ENCODE data around the gene COL9A3.

COL9A3 gene

DNA sequence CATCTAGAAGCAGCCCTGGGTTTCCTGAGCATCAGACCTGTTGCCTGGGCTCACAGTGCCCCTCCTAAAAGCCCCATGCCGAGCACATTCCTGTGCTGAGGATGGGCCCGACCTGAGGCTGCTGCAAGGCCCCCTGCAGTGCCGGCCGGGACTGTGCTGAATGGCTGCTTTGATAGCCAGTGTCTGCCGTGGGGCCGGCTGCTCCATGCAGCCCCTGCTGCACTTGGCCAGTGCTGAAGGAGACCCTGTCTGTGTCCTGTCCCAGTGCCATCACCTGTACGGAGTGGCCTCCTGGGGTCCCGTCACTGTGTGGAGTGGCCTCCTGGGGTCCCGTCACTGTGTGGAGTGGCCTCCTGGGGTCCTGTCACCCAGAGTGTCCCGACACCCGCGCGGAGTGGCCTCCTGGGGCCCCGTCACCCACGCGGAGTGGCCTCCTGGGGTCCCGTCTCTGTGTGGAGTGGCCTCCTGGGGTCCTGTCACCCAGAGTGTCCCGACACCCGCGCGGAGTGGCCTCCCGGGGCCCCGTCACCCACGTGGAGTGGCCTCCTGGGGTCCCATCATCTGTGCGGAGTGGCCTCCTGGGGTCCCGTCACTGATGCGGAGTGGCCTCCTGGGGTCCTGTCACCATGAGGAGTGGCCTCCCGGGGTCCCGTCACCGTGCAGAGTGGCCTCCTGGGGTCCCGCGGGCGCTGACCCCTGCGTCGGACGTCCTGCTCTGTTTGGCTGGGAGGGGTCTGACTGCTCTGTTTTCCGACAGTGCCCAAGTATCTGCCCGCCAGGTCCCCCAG, 7.0 kb downstream of the COL9A3 start:
- no peak for DNase-seq (ENCODE audit: low read depth)

DNA sequence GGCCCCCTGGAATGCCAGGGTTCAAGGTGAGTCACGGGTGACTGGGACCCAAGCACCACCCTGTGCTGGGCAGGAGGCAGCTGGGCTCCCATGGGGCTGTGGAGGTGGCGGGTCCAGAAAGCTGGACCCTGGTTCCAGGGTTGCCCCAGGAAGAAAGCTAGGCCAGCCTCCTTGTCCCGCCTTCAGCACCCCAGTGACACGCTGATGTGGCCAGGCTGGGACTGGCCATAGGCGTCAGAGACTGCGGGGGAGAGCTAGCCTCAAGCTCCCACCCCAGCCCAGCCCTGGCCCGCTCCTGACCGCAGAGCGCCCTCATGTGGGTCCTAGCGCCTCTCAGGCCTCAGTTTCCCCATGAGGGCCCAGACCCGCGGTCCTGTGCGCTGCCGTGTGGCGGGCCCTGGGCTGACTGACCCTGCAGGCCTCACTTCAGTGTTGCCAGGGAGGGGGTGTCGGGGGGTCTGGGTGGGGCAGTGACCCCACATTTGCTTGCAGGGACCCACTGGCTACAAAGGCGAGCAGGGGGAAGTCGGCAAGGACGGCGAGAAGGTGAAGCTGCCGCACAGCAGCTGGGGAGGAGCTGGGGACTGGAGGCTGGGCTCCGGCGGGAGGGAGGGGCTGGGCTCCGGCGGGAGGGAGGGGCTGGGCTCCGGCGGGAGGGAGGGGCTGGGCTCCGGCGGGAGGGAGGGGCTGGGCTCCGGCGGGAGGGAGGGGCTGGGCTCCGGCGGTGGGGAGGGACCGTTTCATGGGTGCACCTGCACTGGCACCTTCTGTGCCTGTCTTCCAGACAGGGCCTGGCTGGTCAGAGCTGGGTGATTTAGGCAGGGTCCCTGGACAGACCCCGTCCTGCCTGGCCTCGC, 7.9 kb downstream of the COL9A3 start:
- DNase-seq (ENCODE audit: low read depth) = peak; percentile 32

DNA sequence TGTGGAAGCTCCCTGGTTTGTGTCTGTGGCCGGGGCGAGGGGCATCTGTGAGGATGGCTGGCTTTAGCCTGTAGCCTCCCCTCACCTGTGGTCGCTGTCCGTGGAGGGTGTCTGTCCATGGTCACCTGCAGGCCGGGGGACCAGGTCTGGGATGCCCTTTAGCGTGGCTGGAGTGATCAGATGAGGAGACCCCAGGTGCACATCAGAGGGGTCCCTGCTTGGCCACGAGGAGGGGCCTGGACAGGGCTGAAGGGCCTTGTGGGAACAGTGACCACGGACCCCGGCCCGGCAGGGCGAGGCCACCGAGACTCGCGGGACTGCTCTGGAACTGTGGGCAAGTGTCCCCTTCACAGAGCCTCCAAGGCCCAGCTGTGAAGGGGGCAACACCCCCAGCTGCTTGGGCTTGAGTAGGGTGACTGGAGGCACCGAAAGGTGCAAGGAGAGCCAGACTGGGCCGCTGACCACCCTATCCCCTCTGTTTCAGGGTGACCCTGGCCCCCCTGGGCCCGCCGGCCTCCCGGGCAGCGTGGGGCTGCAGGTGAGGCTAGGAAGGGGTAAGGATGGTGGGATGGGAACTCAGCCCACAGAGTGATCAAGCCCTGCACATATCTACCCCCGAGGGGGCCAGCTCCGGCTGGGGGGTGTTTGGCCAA, 8.6 kb downstream of the COL9A3 start:
- no peak for DNase-seq (ENCODE audit: low read depth)

DNA sequence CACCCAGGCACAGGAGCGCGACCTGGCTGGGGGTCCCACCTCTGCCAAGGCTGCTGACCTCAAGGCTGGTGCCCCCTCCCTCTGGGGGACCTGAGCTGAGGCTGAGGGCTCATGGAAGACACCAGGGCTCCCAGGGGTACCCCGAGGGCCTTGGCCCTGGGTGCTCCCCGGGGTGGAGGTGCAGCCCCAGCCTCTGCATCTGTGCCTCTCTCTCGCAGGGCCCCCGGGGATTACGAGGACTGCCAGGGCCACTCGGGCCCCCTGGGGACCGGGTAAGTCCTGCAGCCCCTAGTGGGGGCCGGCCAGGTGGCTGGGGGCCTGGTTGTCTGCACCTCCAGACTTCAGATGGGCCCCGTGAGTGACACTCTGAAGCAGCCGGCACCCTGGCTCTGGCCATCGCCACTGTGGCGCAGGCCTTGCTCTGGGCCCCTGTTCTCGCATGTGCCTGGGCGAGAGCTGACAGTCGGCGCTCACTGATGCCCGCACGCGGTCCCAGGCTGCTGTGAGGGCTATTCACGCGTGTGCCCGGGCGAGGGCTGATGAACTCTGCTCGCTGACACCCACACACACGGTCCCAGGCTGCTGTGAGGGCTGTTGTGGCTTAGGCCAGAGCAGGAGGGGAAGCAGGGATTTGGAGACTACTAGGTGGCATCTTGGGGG, 9.3 kb downstream of the COL9A3 start:
- no peak for DNase-seq (ENCODE audit: low read depth)

DNA sequence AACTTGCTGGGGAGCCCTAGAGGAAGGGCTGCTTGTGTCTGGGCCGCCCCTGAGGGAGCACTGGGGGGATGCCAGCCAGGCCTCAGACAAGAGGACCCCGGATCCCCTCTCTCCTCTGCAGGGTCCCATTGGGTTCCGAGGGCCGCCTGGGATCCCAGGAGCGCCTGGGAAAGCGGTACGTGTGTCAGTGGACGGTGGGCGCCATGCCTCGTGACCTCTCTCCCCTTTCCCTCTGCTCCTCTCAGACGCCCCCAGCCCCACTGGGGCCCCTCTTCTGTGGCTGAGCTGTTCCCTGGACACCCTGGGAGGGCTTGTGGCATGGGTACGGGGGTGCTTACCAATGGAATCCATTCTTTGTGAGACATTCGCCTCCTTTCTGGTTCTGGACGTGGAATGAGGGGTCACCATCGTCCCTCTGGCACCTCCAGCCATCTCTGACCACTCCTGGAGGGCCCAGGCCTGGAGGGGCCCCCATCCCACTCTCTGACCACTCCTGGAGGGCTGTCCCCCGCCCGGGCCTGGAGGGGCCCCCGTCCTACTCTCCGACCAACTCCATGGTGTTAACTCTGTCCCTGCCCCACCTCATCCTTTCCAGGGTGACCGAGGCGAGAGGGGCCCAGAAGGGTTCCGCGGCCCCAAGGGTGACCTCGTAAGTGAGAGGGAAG, 9.9 kb downstream of the COL9A3 start:
- no peak for DNase-seq (ENCODE audit: low read depth)

DNA sequence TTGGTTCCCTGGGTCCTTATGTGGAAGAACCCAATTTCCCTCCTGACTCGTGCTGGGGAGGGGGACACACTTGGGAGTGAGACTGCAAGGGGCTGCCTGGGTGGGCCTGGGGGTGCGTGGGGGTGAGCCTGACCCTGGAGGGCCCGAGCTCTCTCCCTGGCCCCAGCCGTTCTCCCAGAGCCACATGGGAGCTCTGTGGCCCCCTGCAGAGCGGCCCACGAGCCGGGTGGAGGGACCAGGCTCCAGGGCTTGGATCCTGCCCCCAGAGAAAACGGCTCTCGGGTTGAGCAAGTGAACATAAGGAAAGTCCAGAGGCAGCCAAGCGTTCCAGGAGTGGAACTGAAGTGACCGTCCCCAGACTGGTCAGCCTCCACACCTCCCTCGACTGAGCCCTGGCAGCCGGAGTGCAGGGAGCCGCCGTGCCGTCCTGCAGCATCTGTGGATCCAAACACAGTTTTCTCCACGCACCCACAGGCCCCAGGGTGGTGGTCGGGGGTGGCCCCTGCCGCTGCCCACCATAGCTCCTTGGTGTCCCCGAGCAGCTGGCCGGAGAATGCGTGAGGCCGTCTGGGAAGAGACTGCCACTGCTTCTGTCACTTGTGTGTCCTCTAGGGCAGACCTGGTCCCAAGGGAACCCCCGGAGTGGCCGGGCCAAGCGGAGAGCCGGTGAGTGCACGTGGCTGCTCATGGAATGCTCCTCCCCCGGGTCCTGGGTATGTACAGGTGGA, 10.6 kb downstream of the COL9A3 start:
- DNase-seq (ENCODE audit: low read depth) = no peak

DNA sequence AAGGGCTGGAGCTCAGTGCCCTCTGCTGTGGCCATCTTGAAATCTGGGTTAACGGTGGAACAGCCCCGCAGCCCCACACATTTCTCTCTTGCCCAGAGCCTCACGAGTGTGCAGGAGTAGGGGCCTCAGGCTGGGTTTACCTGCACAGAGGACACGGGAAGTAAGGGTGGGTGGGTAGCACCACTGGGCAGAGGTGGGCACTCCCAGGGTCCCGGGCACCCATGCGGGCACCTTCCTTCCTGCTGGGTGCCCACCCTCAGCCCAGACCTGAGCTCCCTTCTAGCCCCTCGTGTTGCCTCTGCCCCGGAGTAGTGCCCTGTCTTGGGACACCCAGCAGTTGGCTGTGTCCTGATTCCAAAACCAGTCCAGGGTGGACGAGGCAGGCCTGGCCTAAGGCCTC, 11.2 kb downstream of the COL9A3 start:
- no peak for DNase-seq (ENCODE audit: low read depth)

DNA sequence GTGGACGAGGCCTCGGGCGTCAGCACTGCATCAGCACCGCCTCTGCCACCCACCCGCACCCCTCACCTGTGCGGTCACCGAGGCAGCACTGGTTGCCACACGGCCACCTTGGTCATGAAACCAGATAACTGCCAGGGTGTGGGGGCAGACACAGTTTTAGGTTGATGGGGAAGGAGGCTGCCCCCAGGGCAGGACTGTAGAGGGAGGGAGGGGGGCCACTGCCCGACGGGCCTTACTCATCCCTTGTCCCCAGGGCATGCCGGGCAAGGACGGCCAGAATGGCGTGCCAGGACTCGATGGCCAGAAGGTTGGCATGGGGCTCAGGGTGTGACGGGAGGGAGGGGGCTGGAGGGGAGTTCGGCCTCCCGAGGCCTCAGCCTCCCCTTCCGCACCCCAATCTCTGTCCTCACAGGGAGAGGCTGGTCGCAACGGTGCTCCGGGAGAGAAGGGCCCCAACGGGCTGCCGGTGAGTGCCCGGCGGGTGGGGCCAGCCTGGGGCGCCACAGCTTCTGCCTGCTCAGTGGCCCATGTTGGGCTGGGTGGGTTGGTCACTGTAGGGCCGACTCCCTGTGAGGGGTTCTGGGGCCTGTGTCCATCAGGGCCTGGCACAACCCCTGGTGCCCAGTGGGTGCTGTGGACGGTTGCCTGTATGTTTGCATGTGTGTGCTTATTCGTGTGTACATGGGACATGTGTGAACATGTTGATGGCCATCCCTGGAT, 11.8 kb downstream of the COL9A3 start:
- DNase-seq (ENCODE audit: low read depth) = no peak

DNA sequence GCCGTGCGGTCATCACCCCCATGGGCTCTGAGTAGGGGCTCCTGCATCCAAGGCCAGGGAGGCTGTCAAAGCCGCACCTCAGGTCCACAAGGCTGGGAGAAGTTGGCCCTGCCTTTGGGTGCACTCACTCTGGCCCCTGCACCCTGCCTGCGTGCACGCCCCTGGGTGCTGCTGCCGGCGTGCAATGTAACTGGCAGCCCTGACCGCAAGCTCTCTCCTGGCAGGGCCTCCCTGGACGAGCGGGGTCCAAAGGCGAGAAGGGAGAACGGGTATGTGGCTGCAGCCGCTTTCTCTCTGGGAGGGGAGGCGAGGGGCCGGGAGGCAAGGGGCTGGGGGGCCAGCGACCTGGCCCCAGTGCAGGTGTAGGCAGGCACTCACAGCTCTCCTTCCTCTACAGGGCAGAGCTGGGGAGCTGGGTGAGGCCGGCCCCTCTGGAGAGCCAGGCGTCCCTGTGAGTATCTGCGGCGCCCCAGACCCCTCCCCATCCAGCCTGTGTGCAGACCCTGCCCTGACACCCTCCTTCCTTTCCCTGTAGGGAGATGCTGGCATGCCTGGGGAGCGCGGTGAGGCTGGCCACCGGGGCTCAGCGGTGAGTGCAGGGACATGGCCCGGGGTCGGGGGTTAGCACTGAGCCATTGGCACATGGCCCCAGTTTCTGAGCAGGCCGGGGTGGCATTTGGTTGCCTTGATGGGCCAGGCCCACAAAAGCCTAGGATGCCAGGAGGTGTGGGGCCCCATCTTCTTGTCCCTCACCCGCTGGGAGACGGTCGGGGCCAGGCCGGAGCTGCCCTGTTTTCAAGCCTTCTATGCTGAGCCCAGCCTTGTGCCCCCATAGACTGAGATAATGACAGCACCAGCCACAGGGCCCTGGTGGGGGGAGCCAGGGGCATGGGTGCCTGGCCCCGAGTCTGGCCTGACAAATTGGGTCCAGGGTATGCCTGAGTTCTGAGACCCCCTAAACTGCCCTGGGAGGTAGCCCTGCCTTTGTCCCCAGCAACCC, 12.7 kb downstream of the COL9A3 start:
- no peak for DNase-seq (ENCODE audit: low read depth)

DNA sequence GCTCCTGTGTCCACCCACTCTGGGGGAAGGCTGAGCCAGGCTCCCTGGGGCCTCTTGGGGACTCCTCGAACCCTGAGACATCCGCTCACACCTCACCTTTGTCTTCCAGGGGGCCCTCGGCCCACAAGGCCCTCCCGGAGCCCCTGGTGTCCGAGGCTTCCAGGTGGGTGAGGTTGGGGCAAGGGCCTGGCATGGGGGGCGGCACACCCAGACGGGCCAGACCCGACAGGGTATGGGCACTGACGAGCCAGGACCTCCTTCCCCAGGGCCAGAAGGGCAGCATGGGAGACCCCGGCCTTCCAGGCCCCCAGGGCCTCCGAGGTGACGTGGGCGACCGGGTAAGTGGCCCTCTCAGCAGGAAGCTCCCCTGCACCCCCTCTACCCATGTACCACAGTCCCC, 13.4 kb downstream of the COL9A3 start:
- DNase-seq (ENCODE audit: low read depth) = no peak

DNA sequence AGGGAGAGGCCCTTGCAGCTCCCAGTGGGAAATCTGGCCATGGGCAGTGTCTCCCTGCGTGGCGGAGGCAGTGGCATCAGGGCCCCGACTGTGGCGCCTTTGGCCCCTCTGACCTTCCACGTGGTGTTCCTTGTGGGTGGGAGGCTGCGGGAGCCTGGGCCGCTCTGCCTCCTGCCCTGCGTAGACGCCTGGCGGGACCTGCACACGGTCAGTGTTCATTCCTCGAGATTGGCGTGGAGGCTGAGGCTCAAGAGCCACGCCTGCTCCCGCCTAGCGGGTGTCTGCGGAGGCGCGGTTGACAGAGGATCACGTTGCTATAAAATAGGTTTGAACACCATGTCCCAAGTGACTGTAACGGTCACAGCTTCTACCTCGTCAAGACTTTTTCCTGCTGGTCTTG, 14.0 kb downstream of the COL9A3 start:
- no peak for DNase-seq (ENCODE audit: low read depth)

DNA sequence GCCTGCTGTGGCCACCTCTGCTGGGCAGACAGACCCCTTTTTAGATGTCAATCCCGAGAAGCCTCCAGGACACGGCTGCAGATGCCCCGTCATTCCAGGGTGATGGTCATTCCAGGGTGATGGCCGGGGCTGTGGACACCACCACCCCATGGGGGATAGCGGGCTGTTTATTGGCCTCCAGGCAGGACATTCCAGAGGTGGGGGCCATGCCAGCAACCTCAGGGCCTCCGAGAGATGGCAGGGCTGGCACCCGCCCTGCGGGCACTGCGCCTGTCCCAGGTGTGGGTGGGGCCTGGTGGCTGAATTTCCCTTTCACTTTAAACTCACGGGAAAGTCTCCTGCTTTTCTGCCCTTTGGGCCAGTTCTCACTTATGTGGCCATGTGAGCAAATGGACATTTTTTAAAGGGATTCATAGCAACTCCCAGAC, 14.5 kb downstream of the COL9A3 start:
- no peak for DNase-seq (ENCODE audit: low read depth)

DNA sequence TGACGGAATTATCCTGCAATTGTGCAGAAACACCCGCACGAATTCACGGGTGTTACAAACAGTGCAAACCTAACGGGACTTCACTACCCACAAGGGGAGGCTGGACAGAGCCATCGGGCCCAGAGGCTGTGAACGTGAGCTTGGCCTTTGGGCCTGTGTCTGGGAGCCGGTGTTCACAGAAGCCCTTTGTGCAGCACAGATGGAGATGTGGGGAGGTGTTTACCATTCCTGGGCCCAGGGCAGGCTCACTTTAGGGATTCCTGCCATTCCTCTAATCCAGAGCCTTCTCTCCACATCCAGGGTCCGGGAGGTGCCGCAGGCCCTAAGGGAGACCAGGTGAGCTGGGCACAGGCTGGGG, 15.0 kb downstream of the COL9A3 start:
- no peak for DNase-seq (ENCODE audit: low read depth)

DNA sequence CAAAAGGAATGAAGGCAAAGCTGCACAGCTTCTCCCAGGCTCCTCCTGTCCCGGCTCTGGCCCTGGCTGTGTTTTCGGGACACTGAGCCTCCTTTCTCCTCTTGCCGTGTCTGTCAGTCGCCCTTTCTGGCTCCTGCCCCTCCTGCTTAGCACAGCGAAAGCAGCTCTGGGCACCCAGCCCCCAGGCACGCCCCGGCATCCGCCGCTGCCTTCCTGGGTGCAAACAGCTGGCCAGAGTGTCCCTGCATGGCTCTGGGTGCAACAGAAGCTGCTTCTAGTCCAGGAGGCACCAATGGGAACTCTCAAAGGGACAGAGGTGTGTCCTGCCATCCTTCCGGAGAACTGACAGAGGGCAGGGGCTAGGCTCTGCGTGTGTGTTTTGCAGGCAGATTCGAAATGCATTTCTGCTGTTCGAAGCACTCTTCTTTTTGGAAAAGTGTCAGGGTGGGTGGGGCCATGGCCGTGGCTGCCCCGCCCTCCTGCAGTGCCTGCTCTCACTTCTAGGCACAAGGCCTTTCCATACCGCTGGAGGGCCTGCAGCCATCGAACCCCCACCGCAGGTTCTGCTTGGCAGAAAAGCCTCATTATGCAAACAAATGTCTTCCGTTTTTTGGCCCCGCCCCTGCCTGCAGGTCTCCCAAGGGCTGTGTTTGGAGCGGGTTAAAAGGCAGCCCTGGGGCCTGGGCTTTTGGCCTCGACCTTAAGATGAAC, 15.5 kb downstream of the COL9A3 start:
- no peak for DNase-seq (ENCODE audit: low read depth)

DNA sequence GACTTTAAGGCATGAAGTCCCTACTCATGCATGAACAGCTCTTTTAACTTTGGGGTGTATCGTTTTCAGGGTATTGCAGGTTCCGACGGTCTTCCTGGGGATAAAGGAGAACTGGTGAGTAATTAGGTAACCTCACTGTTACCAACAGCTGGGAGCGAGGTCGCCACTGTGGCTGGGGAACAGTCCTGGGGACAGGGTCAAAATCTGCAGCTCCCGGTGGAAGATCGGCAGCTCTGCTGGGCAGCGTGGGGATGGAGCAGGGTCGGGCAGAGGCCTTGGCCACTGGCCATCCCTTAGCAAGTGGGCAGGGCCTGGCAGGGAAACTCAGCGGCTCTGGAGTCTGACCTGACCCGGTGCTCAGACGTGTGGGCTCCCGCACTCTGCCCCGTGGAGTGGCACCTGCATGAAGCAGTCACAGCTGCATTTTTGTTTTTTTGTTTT, 16.1 kb downstream of the COL9A3 start:
- no peak for DNase-seq (ENCODE audit: low read depth)

DNA sequence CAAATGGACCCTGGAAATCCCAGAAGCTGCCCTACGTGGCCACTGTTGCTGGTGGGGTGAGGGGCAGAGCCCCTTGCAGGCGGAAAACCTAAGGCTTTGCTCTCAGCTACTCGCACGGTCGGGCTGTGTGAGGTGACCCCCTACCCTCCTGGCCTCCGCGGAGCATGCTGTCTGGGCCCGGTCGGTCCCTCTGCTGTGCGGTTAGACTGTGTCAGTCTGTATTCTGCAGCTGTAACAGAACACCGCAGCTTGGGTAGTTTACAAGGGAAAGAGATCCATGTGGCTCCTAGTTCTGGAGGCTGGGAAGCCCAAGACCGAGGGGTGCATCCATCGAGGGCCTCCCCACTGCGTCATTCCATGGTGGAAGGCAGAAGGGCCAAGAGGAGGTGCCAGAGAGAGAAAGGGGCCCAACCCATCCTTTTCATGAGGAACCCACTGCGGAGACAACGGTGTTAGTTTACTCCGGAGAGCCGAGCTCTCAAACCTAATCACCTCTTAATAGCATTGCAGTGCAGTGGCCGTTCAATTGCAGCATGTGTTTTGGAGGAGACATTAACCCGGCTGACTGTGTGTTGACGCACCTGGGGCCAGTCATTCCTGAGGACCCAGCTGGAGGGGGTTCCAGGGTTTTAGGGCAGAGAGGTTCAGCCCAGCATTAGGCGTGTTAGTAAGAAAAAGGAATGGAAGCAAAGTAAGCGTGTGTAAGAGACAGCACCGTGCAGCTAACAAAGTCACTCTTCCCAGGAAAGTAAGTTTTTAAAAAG, 18.3 kb downstream of the COL9A3 start:
- no peak for DNase-seq (ENCODE audit: low read depth)

DNA sequence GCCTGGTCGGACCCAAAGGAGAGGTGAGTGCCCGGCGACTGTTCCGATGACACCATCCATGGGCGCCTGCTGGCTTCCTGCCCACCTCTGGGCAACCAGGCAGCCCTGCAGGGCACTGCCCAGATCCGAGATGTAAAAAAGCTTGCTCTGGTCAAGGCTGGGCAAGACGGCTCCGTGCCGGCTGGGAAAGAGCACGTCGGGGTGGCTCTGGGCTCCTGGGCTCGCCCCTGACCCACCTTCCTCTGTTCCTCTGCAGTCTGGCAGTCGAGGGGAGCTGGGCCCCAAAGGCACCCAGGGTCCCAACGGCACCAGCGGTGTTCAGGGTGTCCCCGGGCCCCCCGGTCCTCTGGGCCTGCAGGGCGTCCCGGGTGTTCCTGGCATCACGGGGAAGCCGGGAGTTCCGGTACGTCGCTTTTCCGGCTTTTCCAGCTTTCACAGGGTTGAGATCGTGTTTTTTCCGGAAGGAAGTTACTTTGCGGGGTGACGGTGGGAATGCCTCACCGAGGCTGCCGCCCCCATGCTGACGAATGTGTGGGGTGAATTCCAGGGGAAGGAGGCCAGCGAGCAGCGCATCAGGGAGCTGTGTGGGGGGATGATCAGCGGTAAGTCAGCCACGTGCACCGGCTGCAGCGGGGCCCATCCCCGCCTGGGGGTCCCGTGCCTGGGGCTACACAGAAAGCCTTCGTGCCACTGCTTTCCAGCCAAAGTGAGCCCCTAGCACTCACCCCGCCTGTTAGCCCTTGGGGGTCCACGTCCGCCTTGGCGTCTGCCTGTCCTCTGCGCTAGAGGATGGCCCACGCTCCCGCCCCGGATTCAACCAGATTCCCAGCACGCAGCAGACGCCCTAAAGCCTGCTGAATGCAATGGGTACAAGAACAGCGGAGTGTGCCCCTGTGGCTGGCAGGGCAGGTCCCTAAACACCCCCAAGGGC, 19.3 kb downstream of the COL9A3 start:
- no peak for DNase-seq (ENCODE audit: low read depth)

All from activated T-cell treated with anti-CD3 and anti-CD28 coated beads for 24 hours (primary cell).